ENCODE data around the gene TSPEAR.

Gene TSPEAR

GRCh38 chr21:44720170-44720569, 8.8 kb upstream of the TSPEAR start:
- no peak for DNase-seq (ENCODE audit: low spot score)

- no peak for DNase-seq (ENCODE audit: low spot score)
Measured at GRCh38 chr21:44718571-44718970, 7.2 kb upstream of the TSPEAR start.

- DNase-seq (ENCODE audit: low spot score), result no peak
Measured at GRCh38 chr21:44718093-44718492, 6.7 kb upstream of the TSPEAR start.

- no peak for DNase-seq (ENCODE audit: low spot score)
Measured at GRCh38 chr21:44716984-44717383, 5.6 kb upstream of the TSPEAR start.

GRCh38 chr21:44714905-44715304, 3.5 kb upstream of the TSPEAR start:
- DNase-seq (ENCODE audit: low spot score), result no peak

- no peak for DNase-seq (ENCODE audit: low spot score)
Measured at GRCh38 chr21:44713846-44714245, 2.5 kb upstream of the TSPEAR start.

GRCh38 chr21:44713130-44713529, 1.8 kb upstream of the TSPEAR start:
- no peak for DNase-seq (ENCODE audit: low spot score)

- DNase-seq (ENCODE audit: low spot score), result no peak
Measured at GRCh38 chr21:44712203-44713028, 1.0 kb upstream of the TSPEAR start.

- no peak for DNase-seq (ENCODE audit: low spot score)
Measured at GRCh38 chr21:44710756-44711326, 531 bp downstream of the TSPEAR start.

GRCh38 chr21:44710294-44710665, 1.1 kb downstream of the TSPEAR start:
- DNase-seq (ENCODE audit: low spot score), result no peak

GRCh38 chr21:44709426-44710293, 1.7 kb downstream of the TSPEAR start:
- DNase-seq (ENCODE audit: low spot score), result no peak

GRCh38 chr21:44708866-44709425, 2.4 kb downstream of the TSPEAR start:
- no peak for DNase-seq (ENCODE audit: low spot score)

GRCh38 chr21:44708213-44708865, 3.0 kb downstream of the TSPEAR start:
- no peak for DNase-seq (ENCODE audit: low spot score)

GRCh38 chr21:44706706-44707581, 4.4 kb downstream of the TSPEAR start:
- DNase-seq (ENCODE audit: low spot score), result no peak

GRCh38 chr21:44706026-44706705, 5.2 kb downstream of the TSPEAR start:
- DNase-seq (ENCODE audit: low spot score), result no peak

- no peak for DNase-seq (ENCODE audit: low spot score)
Measured at GRCh38 chr21:44704636-44705001, 6.8 kb downstream of the TSPEAR start.

GRCh38 chr21:44703731-44704635, 7.4 kb downstream of the TSPEAR start:
- DNase-seq (ENCODE audit: low spot score), result no peak

- no peak for DNase-seq (ENCODE audit: low spot score)
Measured at GRCh38 chr21:44702973-44703730, 8.2 kb downstream of the TSPEAR start.
